NCI-H526 treated with DMSO at 0.1 percent for 48 hours (cell line): ENCODE data around the gene IGF2R.
A peak's percentile ranks its signal among the peaks of the same experiment; 100 is the strongest.
"Not testable (repeated sequence)": the region's sequence is repeated elsewhere in the genome, so short reads cannot be mapped to it uniquely, and the experiment has no call there.

Experiments used
- DNase-seq: peaks from one replicate; lab custom pipeline; 2025; lab: John Stamatoyannopoulos, UW

IGF2R gene, protein sequence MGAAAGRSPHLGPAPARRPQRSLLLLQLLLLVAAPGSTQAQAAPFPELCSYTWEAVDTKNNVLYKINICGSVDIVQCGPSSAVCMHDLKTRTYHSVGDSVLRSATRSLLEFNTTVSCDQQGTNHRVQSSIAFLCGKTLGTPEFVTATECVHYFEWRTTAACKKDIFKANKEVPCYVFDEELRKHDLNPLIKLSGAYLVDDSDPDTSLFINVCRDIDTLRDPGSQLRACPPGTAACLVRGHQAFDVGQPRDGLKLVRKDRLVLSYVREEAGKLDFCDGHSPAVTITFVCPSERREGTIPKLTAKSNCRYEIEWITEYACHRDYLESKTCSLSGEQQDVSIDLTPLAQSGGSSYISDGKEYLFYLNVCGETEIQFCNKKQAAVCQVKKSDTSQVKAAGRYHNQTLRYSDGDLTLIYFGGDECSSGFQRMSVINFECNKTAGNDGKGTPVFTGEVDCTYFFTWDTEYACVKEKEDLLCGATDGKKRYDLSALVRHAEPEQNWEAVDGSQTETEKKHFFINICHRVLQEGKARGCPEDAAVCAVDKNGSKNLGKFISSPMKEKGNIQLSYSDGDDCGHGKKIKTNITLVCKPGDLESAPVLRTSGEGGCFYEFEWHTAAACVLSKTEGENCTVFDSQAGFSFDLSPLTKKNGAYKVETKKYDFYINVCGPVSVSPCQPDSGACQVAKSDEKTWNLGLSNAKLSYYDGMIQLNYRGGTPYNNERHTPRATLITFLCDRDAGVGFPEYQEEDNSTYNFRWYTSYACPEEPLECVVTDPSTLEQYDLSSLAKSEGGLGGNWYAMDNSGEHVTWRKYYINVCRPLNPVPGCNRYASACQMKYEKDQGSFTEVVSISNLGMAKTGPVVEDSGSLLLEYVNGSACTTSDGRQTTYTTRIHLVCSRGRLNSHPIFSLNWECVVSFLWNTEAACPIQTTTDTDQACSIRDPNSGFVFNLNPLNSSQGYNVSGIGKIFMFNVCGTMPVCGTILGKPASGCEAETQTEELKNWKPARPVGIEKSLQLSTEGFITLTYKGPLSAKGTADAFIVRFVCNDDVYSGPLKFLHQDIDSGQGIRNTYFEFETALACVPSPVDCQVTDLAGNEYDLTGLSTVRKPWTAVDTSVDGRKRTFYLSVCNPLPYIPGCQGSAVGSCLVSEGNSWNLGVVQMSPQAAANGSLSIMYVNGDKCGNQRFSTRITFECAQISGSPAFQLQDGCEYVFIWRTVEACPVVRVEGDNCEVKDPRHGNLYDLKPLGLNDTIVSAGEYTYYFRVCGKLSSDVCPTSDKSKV (N-terminal part only)

DNA sequence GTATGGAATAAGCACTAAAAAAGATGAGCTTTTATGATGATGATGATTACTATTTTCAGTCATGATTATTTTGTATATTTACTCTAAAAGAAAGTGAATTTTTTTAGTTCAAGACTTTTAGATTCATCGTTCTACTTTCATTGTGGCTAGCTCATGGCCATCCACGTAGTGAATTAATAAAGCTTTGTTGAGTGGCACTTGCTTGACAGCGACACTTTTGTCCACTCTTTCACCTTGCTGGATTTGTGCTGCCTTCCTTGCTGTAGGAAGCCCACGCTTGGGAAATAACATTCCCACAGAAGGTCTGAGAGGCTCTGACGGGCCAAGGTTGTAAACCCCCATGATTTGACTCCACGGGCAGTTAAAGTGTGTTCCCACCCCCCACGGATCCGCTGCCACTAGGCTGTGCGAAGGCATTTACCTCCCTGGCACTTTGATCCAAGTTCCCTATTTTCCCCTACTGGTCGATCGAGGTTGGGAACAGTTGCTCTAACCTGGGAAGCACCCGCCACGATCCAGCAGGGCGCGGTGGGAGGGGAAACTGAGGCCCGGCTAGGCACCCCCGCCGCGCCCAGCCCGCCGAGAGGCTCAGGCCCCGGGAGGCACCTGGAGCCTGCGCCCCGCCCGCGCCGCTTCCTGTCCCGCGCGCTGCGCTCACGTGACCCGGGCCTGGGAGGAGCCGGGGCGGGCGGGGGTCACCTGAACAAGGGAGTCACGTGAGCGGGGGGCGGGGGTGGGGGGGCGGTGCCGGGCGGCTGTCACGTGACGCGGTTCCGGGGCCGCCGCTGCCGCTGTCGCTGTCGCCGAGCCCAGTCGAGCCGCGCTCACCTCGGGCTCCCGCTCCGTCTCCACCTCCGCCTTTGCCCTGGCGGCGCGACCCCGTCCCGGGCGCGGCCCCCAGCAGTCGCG, at the start of gene IGF2R:
Gene IGF2R (plus strand): TSS at position 788 of the 909 bp plus-strand sequence. CDS start 165 bp downstream, outside the sequence.
- DNase-seq, result peak; percentile 42

DNA sequence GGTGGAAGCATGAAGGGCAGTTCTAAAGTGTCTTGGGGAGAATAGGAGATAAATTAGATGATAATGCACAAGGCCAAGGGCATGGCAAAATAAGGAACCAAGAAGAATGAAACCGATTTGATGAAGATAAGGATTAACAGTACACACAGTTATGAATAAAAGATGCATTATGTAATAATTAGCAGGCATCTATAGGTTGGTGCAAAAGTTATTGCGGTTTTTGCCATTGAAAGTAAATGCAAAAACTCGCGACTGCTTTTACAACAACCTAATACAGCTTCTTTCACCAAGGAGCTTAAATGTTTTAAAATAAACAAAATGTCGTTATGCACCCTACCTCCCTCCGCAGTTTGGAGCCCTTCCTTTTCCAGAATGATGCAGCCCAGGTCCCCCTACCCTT, 49.1 kb upstream of the IGF2R start:
- no peak for DNase-seq

- not testable (repeated sequence) for DNase-seq
Observed at GRCh38 chr6:159924150-159924549, 44.7 kb upstream of the IGF2R start.

DNA sequence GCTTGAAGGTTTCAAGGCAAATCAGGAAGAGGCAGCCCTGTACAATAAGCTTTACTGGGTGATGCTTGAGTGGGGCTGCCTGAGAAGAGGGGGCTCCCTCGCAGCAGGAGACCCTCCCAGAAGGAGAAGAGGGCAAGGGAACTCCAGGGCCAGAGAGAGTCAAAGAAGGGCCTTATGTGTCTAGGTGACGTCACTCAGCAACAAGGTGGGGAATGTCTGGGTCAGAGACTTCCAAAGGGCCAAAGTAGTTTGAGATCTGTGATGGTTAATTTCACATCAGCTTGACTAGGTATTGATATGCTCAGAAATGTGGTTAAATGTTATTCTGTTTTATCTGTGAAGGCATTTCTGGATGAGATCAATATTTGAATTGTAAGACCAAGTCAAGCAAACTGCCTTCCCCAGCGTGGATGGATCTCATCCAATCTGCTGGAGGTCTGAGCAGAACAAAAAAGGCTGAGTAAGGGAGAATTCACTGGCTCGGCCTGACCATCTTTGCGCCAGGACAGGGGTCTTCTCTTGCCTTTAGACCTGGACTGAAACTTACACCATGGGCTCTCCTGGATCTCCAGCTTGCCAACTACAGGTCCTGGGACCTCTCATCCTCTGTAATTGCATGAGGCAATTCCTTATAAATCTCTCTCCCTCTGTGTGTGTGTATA, 42.2 kb upstream of the IGF2R start:
- DNase-seq, result no peak

GRCh38 chr6:159929819-159930218, 39.1 kb upstream of the IGF2R start:
- DNase-seq, result no peak

- no peak for DNase-seq
Observed at GRCh38 chr6:159931112-159931511, 37.8 kb upstream of the IGF2R start.

GRCh38 chr6:159931846-159932245, 37.0 kb upstream of the IGF2R start:
- DNase-seq, result no peak

DNA sequence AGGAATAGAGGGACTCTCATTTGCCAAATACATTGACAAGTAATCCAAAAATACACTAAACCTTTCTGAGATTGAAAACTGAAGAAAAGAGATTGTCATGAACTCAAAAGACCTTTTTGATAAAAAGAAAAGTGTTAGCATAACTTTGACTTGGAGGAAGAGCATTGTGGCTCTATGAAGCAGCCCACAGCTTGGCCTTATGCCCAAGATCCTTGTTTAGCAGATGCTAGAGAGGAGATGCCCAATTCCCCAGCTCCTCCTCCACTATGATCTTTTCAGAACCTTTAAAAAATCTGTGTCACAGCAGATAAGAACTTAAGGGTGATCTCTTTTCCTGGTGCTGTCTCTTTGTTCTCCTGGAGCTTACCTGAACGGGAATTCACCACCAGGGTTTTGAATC, 35.8 kb upstream of the IGF2R start:
- no peak for DNase-seq

DNA sequence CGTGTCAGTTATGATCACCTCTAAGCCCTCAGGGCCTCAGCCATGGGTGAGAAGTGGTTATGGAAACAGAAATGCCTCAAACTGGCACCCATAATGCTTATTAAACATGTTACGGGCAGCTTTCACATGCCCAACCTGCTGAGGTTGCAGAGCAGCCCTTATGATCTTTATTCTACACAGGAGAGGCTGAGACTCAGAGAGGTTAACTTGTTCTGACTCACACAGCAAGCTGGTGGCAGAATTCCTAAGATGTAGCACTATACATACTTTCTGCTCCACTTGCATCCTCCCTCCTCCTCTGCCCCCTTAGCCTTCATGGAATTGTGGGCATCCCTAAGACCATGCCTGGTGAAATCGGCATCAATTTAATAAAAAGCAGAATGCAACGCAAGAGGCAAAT, 34.7 kb upstream of the IGF2R start:
- DNase-seq, result no peak

- no peak for DNase-seq
Observed at GRCh38 chr6:159935065-159935464, 33.8 kb upstream of the IGF2R start.

- no peak for DNase-seq
Observed at GRCh38 chr6:159935633-159936032, 33.2 kb upstream of the IGF2R start.

DNA sequence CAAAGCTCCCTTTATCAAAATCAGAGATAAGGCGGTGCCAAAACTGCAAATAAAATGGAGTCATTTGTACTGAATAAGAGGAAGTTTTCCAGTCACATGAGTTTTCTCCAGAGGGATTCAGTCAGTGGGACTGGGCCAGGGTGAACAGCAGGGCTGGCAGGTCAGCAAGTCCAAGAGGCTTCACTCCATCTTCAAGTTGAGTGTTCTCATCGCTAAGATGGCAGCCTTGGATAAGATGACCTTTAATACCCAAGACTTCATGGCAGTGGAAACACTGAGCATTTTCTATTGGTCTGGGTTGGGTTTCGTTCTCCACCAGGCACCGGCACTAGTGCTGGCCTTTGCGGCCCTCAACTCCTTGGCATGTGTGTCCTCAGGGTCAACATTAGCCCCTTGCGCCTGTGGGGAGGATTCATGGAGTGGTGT, 29.3 kb upstream of the IGF2R start:
- no peak for DNase-seq

DNA sequence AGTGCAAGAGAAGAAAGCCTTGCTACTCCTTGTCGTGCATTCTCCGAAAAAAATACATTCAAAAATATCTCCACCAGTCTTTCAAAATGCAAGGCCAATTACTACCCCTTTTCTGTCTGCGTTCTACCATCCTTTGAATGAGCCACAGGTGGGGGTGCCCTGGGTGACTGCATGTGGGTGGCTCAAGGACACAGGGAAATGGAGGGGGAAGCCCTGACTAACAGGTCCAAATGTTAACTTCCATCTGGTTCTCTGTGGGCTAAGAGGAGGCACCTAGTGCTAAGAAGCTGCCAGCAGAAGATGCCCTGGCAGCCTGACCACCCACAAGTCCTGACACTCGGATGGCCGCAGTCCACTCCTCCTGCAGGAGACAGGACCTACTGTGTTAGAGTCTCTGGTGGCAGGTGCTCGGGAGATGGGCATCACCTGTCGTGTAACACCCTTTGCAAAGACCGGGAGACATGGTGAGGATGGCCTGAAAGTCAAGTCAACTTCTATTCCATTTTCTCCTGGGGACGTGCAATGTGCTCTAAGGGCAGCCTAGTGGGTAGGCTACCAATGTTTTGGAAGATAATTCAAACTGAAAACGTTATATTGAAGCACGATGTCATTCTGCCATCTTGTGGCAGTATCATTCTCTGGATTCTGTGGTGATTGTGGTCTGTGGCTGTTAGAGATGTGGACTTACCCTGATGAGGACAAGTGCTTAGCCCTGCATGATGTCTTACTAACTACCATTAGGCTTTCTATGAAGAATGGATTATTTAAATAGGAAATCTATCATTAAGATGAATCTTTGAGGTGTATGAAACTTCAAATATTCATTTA, 27.4 kb upstream of the IGF2R start:
- peak; percentile 34 for DNase-seq

DNA sequence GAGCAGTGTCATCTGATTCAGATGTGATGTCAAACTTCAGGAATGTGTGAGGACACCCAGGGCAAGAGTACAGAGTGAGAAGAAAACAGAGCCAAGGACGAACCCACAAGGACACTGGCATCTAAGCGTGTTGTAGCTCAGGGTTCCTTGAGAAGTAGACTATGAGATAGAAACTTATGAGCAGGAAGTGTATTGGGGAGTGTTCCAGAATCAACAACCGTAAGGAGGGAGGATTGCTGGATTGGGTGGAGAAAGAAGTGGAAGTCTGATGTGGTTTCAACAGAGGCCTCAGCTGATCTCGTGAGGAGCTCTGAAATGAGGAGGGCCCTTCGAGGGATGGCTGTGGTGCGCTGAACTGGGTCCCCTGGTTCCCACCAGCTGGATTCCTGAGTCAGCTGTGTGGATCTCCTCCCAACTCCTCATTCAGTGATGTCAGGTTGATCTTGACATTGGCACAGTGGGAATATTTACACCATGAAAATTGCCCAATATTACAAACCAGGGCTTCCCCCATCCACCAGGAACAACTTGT, 25.7 kb upstream of the IGF2R start:
- no peak for DNase-seq

DNA sequence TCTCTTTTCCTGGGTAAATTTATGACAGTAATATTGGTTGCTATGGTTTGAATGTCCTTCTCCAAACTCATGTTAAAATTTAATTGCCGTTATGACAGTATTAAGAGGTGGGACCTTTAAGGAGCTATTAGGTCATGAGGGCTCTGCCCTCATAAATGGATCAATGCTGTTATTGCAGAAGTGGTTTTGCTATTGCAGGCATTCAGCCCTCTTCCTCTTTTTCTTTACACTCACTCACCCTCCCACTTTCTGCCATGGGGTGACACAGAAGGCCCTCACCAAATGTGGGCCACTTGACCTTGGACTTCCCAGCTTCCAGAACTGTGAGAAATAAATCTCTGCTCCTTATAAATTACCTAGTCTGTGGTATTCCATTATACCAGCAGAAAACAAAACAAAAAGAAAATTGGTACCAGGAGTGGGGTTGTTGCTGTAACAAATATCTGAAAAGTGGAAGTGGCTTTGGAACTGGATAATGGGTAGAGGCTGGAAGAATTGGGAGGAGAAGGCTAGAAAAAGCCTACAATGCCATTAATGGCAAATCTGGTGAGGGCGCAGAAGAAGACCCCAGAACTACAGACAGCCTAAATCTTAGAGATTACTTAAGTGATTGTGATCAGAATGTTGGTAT, 24.8 kb upstream of the IGF2R start:
- no peak for DNase-seq

DNA sequence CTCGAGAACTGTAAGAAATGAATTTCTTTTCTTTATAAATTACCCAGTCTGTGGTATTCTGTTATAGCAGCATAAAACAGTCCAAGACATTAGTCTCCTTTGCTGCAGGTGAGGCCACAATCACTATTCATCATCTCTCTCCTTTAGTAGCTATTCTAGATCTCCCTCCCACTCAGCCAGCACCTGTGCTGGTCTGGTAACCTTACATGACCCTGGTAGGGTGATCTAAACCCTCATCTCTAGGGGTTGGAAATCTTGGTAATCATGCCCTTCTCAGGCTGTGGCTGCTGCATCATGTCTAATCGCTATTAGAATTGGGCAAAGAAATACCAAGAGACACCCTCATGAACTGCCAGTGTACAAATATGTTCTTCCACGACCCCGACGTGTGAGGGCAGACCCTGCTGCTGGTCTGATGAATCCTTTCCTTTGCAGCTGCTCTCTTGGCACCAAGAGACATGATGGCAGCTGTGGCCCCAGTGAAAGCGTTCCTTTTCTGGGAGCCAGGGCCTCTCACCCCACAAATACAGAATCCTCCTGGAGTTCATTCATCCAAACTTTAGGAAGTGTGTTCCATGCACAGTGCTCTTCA, 23.0 kb upstream of the IGF2R start:
- no peak for DNase-seq

GRCh38 chr6:159946912-159947311, 22.0 kb upstream of the IGF2R start:
- DNase-seq, result no peak

DNA sequence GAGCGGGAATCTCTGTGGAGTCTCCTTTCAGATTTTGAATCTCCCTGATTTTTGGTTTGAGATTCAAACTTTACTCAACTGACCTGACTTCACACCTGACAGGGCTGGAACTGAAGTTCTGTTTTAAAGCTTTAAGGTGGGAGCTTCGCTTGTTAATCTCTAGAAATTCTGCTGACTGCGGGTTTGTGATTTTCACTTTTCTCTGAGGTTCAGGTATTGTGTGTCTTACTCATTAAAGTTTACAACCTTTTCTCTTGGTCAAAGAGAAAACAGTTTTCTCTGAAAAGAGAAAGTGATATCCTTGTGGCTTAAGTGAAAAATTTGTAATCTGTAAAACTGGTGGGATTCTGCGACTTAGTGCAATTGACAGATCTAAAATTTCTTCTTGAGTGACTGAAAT, 20.7 kb upstream of the IGF2R start:
- DNase-seq, result no peak

DNA sequence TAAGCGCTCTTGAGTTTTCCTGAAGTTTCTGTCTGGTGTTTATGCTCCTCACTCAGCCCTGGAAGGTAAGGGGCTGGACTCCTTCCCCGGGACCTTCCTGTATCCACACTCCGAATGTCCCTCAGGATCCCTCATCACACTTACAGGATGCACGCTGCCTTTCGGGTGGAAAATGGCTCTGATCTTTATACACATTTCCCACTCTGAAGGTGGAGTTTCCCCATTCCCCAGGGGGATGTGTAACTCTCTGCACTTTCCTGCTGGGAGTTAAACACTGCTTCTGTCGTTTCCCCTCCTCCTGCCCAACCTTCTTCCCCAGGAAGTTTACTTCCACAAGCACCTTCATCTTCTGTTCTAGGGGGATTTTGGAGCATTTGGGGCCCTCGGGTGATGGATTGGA, 17.1 kb upstream of the IGF2R start:
- no peak for DNase-seq
